ENCODE results near the gene AQP12B.

AQP12B gene

GRCh38 chr2:240648650-240649275 lies 33.9 kb downstream of the AQP12B start:
- DNase-seq (ENCODE audit: low read depth in 3 of 3, low spot score in 1 of 3): no peak

DNA sequence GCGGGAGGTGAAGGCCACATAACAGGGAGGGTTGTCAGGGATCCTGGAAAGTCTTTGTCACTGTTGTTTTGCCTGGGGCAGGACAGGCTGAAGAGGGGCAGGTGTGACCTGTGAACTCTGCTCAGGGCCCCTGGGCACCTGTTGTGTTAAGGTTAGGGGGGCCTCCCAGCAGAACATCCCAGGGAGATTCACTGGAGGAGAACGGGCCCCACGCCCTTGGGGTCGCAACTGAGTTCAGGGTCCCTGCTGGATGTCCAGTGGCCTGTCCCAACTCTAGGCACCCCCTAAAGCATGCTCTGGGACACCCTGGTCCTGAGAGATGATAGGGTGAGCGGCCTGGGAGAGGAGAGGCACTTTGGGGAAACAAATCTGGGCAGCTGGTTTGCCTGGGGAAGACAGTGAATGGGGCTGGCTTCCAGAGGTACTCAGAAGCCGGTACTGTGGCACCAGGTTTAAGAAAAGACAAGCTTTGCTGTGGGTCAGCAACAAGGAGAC lies 34.5 kb downstream of the AQP12B start:
- DNase-seq (ENCODE audit: low read depth in 3 of 3, low spot score in 1 of 3): no peak

GRCh38 chr2:240647503-240648154 lies 35.1 kb downstream of the AQP12B start:
- no peak for DNase-seq (ENCODE audit: low read depth in 3 of 3, low spot score in 1 of 3)

DNA sequence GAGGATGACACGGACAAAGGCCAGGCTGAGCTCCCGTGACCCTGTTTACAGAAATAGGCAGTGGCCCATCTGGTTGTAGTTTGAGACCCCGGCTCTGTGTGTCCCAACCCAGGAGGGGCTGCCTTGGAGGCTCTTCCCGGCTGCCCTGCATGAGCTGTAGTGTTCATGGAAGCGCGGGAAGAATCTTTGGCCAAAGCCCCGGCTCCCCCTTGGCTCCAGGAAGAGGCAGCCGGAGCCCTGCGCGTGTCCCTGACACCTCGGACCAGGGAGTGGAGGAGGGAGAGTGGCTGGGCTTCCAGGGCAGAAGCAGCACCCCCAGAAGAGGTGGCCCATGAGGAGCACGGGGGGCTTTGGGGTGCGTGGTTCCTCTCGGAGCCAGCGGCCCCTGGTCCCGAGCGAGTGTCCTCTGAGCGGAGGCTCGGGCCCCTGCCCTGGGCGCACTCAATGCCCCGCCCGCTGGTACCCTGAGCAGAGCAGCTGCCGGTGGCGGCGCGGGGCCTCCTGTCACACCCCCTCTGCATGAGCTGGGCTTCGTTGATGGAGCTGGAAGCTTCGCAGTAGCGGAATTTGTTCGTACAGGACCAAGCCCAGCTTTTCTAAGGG lies 35.7 kb downstream of the AQP12B start:
- no peak for DNase-seq (ENCODE audit: low read depth in 3 of 3, low spot score in 1 of 3)

- DNase-seq (ENCODE audit: low read depth in 3 of 3, low spot score in 1 of 3): no peak
Observed at GRCh38 chr2:240646176-240646899, 36.3 kb downstream of the AQP12B start.

- DNase-seq (ENCODE audit: low read depth in 3 of 3, low spot score in 1 of 3): no peak
Observed at GRCh38 chr2:240645801-240646175, 36.9 kb downstream of the AQP12B start.

- no peak for DNase-seq (ENCODE audit: low read depth in 3 of 3, low spot score in 1 of 3)
Observed at GRCh38 chr2:240645346-240645745, 37.3 kb downstream of the AQP12B start.

DNA sequence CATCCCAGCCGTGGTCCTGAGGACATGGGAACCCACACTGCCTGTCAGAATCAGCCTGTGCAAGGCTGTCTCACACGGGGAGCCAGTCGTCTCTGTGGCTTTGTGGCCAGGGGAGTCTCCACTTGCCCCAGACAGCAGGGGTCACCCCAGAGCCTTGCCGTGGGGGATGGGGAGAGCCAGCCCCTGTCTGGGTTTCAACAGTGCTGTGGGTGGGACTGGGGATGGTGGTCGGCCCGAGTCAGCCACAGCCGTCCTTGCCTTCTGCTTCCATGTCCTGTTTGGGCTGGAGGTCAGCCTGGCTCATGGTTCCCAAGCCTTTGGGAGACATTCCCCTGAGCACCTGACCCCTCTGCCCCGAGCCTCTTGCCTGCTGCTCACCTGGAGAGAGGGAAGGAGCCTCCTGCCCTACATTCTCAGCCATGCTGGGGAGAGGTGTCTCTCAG lies 37.8 kb downstream of the AQP12B start:
- no peak for DNase-seq (ENCODE audit: low read depth in 3 of 3, low spot score in 1 of 3)

DNA sequence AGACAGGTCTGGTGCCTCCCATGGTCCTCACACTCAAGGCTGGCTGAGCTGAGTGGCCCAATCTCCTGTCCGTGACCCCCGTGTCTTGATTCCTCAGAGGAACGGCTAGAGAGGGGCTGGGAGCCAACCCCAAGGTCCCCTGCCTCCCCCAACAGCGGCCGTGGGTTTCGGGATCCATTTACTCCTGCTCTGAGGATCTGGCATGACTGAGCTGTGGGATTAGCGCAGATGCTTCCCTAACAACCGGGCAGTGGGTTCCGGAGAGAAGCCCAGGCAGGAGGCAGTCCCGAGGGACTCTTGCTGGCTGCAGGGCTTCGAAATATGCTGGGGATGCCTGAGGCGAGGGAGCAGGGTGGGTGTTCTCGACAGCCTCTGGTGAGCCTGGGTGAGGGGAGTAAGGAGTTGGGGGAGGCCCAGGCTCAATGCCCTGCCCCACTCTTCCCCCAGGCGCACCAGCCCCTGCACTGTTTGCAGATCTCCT lies 38.5 kb downstream of the AQP12B start:
- no peak for DNase-seq (ENCODE audit: low read depth in 3 of 3, low spot score in 1 of 3)

DNA sequence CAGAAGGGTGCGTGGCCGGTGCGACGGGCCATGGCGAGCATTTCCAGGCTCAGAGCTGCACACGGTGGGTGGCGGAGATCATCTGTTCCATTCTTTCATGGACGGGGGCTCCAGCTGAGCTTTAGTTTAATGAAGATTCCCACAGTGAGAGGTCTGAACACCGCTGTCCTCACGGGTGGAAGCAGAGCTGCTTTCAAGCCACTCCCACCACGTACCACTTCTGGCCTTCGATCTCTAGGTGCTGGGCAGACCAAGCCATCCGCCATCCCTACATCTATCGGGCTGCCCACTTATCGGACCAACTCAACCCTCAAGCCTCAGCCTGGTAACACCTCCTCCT lies 38.9 kb downstream of the AQP12B start:
- no peak for DNase-seq (ENCODE audit: low read depth in 3 of 3, low spot score in 1 of 3)

DNA sequence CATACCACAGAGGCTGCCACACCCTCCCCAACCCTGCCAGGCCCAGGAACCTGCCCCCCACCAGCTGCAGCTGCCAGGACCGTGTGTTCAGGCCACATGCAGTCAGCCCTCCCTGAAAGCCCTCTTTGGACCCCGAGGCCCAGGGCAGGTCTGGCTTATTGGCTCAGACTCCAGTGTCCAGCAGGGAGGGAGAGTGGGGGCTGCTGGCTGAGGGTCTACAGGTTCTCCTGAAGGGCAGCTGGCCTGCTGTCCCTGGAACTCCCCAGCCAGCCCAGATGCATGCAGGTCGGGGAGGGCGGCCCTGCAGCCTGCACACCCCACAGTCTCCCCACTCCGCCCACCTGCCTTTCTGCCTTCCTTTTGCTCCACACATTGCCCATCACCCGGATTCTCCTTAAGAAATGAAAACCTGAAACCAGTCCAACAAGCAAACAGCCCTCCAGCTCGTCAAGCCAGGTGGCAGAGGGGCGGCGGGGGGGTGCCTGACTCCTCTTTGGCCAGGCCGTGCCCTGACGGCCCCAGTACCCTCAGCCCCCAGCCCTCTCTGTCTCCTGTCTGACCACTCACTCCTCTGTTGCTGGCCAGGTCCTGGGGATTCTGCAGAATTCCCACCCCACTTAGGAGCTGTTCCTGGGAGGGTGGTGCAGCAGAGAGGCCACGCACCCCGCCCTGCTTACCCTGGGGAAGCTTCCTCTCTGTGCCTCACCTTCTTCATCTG lies 39.4 kb downstream of the AQP12B start:
- DNase-seq (ENCODE audit: low read depth in 3 of 3, low spot score in 1 of 3): no peak

- DNase-seq (ENCODE audit: low read depth in 3 of 3, low spot score in 1 of 3): no peak
Observed at GRCh38 chr2:240642806-240643092, 39.9 kb downstream of the AQP12B start.

GRCh38 chr2:240642061-240642805 lies 40.5 kb downstream of the AQP12B start:
- DNase-seq (ENCODE audit: low read depth in 3 of 3, low spot score in 1 of 3): no peak

DNA sequence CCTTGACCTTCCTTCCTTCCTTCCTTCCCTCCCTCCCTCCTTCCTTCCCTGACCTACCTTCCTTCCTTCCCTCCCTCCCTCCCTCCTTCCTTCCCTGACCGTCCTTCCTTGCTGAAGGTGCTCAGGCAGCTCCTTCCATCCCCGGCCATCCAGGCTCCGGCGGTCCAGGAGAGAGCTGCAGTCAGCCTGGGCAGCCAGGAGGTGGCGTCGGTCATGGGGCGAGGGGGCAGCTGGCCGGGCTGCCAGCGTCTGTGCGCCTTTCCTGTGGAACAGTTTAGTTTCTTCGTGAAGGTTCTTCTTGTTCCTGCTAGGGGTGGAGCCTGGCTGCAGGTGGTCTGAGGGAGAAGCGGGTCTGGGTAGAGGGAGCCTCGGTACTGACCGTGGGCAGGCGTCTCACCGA lies 41.7 kb downstream of the AQP12B start:
- DNase-seq (ENCODE audit: low read depth in 3 of 3, low spot score in 1 of 3): no peak

DNA sequence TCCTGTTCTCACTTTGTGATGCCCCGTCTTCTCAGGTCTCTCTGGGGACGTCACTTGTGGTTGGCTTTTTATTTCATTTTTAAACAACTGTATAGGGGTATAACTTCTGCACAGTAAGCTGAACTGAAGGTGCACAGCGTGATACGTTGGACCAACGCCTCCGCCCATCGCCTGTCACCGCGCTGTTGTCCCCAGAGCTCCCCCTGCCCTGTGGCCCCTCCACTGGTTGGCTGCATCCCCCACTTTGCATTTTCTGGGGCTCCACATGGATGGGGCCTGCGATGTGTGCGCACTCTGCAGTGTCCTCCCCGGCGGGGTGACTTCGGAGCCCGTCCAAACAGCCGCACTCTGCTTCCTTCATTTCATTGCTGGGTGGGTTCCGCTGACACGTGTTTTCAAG lies 43.1 kb downstream of the AQP12B start:
- DNase-seq (ENCODE audit: low read depth in 3 of 3, low spot score in 1 of 3): no peak

DNA sequence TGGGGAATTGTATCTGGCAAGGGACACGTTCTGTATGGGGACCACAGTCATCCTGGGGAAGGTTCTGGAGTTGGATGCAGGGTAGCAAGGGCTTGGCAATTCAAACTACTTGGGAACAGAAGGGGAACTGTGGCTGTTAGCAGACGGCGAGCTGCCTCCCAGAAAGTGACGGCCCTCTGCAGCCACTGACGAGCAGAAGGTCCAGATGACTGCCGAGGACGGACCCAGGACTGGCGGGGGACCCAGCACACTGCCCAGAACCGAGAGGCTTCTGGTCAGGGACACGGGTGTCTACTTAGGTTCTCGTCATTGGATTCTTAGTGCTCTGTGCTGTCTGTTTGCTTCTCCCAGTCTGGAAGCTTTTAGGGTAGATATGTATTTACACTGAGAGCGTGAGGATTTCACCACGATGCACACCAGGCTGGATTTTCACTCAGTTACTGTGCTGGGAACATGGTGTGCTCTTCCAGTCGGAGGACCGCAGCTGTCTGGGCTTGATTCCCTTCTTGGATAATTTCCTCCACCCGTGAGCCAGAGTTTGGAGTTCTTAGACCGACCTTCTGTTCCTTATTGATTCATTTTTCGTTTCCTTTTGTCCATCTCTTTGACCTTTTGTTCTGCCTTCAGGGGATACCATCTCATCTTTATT lies 44.0 kb downstream of the AQP12B start:
- no peak for DNase-seq (ENCODE audit: low read depth in 3 of 3, low spot score in 1 of 3)

- DNase-seq (ENCODE audit: low read depth in 3 of 3, low spot score in 1 of 3): no peak
Observed at GRCh38 chr2:240637901-240638345, 44.8 kb downstream of the AQP12B start.

DNA sequence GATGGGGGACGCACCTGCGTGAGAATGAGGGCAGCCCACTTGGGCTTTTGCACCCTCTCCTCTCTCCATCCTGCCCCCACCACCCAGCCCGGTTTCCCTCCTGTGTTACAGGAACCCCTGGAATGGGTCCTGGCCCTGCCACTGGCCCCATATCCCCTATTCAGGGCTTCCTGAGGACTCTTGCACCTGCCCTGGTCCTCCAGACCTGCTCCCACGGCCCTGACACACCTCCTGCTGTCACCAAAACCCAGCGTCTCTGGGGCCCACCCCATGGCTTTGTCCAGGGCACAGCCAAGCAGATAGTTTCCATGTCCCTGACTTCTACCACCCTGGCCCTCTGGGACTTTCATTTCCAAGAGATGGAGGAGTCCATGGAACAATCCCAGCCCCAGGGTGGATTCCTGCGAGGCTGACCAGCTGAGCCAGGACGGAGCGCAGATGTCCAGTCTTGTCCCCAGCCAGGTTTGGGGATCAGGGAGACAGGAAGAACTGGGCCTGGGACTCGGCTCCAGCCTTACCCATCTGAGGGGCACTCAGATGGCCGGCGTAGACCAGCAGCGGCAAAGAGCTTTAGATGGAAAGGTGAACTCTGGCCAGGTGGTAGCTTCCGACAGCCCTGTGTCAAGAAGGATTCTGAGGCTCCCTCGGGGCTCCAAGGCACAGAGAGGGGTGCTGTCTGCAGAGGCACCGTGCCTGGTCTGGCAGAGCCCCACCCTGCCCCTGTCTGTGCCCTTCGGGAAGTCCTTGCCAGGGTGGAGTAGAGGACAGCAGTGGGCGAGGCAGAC lies 45.4 kb downstream of the AQP12B start:
- DNase-seq (ENCODE audit: low read depth in 3 of 3, low spot score in 1 of 3): no peak

GRCh38 chr2:240636563-240637115 lies 46.0 kb downstream of the AQP12B start:
- no peak for DNase-seq (ENCODE audit: low read depth in 3 of 3, low spot score in 1 of 3)
